Body of pancreas (tissue), 4 donors: ENCODE results near the gene MOCS1.

ENCODE experiments used
- POLR2A ChIP-seq, 3 donors: fragments of 450-650 bp; IDR thresholded peaks; one replicate each; pipeline ENCODE4 v1.6.1; 2016; ENCODE audit warnings: antibody characterized with exemption in 3 of 3, mild to moderate bottlenecking in 2 of 3
- TF ChIP-seq, protein P1 (sequence below), 7 experiments: fragments of 450-650 bp in 4 of 7; fragments of 200-600 bp in 3 of 7; sonication (generic) in 3 of 7; IDR thresholded peaks; one replicate each; pipeline ENCODE4 v1.5.1; 2016 to 2019; ENCODE audit warnings: antibody characterized with exemption in 7 of 7

DNA sequence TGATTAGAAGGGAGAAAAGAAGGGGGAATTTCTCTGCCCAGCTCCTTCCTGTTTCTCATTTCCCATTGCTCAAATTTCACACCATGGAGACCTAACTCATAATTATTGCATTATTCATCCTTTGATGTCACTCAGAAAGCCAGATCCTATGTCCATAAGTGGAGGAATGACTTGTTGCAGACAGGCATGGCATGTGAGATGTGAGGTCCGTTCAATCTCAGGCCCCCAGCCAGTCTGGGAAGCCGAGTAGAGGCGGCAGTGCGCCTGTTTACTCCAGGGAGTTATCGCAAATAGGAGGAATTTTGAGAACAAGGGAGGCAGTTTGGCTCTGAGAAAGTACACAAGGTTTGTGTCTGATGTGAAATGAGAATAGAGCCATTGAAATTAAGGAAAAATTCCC lies 26.9 kb upstream of the MOCS1 start:
- TF ChIP-seq, protein P1, sequence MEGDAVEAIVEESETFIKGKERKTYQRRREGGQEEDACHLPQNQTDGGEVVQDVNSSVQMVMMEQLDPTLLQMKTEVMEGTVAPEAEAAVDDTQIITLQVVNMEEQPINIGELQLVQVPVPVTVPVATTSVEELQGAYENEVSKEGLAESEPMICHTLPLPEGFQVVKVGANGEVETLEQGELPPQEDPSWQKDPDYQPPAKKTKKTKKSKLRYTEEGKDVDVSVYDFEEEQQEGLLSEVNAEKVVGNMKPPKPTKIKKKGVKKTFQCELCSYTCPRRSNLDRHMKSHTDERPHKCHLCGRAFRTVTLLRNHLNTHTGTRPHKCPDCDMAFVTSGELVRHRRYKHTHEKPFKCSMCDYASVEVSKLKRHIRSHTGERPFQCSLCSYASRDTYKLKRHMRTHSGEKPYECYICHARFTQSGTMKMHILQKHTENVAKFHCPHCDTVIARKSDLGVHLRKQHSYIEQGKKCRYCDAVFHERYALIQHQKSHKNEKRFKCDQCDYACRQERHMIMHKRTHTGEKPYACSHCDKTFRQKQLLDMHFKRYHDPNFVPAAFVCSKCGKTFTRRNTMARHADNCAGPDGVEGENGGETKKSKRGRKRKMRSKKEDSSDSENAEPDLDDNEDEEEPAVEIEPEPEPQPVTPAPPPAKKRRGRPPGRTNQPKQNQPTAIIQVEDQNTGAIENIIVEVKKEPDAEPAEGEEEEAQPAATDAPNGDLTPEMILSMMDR (IDR thresholded peaks at IDR 0.05) = no peak
- no peak for TF ChIP-seq POLR2A (IDR thresholded peaks at IDR 0.05)
